ENCODE results near the gene SRC.

The SRC gene

GRCh38 chr20:37416100-37416847 is 70.3 kb downstream of the SRC start:
- DNase-seq, result no peak

DNA sequence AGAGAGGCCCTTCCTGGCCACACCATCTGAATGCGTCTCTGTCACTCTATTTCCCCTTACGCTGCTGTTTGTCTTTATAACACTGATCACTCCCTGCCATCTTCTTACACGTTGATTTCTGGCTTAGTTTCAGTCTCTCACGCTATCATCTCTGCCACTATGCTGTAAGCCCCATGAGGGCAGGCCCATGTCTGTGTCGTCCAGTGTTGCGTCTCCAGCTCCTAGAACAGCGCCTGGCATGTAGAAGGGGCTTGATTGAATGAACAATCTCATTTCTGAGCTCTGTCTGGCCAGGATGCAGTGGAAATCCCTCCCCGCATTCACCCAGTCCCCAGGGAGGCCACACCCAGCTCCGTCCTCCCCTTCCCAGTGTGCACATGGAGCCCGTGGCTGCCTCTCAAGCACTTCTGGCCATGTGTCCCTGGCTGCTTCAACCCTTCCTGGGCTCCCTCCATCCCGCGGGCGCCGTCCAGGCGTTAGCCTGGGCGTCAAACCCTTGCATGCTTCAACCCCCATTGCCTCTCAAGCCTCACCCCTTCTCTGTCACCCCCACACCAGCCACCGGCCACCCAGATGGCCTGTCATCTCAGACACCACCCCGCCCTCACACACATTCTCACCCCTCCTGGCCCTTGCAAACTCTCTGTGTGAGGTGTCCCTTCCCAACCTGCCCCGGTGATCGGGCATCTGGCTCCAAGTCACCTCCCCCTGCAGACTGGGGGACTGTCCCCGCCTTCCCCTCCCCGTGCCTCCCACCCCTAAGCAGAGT is 71.1 kb downstream of the SRC start:
- no peak for DNase-seq

DNA sequence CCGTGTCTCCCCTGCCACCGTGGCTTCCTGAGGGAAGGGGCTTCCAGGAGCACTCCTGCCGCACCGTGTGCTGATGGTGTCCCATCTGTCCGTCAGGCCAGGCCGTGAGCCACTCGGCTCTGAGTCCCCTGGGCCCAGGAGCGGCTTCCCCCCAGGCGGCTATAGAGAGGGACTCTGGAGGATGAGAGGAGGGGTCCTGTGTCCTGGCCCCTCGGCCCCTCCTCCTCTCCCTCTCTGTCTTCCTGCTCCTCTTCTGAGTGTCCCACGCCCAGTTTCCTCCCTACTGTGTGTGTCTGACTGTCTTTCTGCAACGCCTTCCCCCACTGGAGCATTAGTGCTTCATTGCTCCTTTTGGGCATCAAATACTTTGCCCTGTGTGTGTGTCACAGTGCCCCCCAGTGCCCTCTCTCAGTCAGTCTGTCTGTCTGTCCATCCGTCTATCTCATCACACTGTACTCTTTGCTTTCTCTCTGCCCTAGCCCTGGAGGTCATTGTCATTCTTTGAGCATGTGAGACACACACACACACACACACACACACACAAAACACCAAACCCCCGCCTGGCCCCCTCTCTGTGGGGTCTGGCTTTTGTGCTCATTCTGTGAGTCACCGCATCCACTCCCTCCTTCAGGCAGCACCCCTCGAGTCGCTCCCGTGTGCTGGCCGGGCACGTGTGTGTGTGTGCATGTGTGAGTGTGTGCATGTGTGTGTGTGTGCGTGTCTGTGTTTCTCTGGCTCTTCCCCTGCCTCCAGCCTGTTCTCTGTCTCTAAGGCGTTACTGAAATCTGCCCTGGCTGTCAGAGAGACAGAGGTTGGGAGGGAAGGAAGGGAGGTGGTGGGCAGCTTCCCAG is 71.9 kb downstream of the SRC start:
- no peak for DNase-seq

DNA sequence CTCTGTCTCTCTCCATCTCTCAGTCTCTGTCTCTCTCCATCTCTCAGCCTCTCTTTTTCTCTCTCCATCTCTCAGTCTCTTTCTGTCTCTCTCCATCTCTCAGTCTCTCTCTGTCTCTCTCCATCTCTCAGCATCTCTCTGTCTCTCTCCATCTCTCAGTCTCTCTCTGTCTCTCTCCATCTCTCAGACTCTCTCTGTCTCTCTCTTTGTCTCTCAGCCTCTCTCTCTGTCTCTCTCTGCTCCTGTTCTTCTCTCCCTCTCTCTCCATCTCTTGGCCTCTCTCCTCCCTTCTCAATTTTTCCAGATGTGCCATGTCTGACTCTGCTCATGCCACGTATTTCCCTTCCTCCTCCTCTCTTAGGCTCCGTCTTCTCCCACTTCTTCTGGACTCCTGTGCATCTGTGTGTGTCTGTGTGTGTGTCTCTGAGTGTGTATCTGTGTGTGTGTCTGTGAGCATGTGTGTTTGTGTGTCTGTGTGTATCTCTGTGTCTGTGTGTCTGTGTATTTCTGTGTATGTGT is 72.7 kb downstream of the SRC start:
- no peak for DNase-seq

- DNase-seq, result no peak
Observed at GRCh38 chr20:37419307-37419706, 73.4 kb downstream of the SRC start.

GRCh38 chr20:37419774-37420542 is 74.0 kb downstream of the SRC start:
- no peak for DNase-seq

DNA sequence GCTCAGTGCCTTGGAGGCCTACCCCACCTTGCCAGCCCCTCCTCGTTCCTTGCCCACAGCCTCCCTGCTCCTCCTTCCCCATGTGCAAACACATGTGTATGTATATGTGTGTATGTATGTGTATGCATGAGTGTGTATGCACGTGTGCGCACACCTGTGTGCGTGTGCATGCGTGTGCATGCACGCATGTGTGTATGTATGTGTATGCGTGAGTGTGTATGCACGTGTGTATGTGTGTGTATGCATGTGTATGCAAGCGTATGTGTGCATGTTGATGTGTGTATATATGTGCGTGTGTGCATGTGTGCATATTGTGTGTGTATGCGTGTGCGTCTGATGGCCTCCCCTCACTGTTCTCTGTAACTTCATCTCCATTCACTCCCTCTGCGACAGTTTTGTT is 74.7 kb downstream of the SRC start:
- no peak for DNase-seq

DNA sequence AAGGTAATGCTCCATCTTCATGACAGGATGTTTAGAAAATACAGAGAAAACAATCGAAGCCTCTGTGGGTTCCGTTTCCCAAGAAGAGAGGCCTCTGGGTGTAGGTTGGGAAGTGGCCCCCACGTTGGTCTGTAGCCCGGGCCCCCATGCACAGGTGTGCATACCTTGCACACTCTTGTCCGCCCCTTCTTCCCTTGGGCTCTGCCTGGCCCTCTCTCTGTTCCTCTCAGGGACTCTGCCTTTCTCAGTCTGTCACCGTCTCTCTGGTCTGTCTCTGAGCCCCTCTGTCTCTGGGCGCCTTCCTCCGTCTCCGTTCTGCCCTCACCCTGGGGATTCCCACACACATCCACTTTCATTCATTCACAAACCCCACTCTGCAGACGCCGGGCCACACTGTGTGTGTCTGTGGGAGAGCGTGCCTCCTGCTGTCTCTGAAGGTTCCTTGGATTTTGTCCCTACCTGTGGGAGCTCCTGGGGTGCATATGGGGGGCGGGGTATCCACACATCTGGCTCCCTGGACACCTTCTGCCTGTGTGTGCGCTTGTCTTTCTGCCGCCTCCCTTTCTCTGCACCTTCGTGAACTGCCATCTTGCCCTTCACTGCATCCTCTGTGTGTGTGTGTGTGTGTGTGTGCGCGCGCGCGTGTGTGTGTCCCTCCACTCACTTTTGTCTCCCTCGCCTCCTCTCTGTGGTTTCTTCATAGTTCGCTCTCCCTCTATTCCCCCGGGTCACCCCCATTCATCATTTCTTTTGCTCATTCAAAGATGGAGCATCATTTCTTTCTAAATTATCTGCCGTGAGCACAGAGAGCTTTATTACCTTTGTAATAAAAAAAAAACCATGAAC is 75.3 kb downstream of the SRC start:
- no peak for DNase-seq

- DNase-seq, result no peak
Observed at GRCh38 chr20:37421988-37422387, 76.0 kb downstream of the SRC start.

DNA sequence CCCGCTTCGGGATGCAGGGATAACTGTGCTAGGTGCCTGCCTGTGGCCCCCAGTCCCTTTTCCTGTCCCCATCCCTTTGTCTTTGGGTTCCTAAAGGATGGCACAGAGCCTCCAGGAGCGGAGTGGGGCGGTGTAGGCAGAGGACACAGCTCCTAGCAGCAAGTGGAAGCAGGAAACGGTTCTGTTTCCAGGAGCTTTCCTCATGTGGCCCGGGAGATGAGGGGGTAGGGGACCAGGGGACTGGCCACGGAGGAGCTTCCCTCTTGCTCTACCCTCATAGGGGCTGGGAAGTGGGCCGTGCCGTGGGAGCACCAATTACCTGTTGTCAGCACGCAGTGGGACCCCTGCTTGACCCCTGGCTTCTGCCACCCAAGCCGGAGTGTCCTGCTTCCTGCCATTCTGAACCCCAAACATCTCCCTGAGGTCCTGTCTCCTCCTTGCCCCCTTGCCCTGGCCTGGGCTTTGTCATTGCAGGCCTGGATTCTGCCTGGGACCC is 76.9 kb downstream of the SRC start:
- DNase-seq, result no peak

DNA sequence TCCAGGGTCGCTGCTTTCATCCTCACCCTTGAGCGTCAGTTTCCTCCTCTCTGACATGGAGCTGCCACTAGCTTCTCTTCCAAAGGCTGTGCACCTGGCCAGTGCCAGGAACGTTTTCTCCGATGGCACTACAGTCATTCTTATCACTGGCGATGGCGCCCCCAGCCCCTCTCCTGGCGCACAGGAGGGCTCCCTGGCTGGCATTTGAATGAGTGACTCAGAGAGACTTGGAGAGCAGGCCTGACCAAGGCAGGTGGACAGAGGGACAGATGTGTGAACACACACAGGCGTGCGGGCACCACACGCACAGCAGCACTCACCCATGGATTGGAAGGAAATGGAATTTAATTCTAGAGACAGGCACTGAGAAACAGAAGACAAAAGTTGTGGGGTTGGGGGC is 77.6 kb downstream of the SRC start:
- DNase-seq, result no peak

GRCh38 chr20:37424062-37424851 is 78.3 kb downstream of the SRC start:
- DNase-seq, result no peak

- no peak for DNase-seq
Observed at GRCh38 chr20:37425103-37425625, 79.2 kb downstream of the SRC start.

GRCh38 chr20:37426106-37426505 is 80.2 kb downstream of the SRC start:
- no peak for DNase-seq

- no peak for DNase-seq
Observed at GRCh38 chr20:37426978-37427377, 81.0 kb downstream of the SRC start.

DNA sequence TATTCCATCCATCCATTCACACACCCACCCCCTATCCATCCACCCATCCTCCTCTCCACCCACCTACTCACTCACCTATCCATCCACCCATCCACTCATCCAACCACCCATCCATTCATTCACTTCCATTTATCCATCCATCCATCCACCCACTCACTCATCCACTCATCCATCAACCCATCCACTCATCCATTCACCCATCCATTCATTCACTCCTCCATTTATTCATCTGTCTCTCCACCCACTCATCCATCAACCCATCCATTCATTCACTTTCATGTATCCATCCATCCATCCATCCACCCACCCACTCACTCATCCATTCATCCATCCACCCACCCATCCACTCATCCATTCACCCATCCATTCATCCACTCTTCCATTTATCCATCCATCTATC is 84.1 kb downstream of the SRC start:
- DNase-seq, result no peak

DNA sequence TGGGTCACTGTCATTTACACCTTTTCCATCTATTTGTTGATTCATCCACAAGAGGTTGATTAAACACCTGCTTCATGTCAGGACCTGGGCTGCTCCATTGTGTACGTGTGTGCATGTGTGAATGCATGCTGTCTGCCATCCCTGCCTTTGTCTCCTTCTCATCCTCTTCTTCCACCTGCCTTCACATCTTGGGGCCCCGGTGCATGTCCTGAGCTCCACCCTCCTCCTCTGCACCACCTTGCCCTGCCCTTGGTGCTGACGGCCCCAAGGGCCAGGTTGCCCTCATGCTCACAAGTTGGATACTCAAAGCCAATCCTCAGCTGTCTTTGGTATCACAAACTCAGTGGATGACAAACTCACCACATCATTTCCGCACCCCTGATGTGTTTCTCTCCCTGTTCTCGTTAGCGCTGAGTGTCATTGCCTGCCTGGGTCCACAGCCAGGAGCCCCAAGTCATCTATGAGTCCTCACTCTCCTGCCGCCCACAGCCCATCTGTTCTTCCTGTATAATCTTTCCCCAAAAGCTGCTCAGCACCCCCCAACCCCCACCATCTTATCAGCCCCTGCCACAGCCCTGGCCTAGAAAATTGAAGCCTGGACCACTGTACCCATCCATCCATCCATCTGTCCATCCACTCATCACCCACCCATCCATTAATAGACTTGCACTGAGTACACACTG is 85.0 kb downstream of the SRC start:
- no peak for DNase-seq

DNA sequence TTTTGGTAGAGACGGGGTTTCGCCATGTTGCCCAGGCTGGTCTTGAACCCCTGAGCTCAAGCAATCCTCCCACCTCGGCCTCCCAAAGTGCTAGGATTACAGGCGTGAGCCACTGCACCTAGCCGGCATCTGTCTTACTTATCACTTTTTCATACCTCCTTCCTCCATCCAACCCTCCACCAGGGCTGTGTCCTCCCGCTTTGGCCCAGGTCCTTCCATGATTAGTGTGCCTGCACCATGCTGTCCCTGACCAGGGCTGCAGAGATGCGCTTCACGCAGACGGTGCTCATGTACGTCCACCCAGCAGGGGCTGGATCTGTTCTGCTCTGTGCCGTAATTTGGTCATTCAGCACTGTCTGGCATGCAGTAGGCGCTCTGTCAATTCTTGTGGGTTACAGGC is 85.8 kb downstream of the SRC start:
- no peak for DNase-seq

- DNase-seq, result no peak
Observed at GRCh38 chr20:37432606-37433005, 86.7 kb downstream of the SRC start.

GRCh38 chr20:37435607-37436006 is 89.7 kb downstream of the SRC start:
- no peak for DNase-seq
